Gastroesophageal sphincter (tissue), 4 donors: Measurements from ENCODE around the gene NDUFB5. TPM values are rescaled to one million over a fixed set of nuclear protein-coding genes. Genes with fewer than 3 reads are reported as not detected.
"Not testable (repeated sequence)": the region's sequence is repeated elsewhere in the genome, so short reads cannot be mapped to it uniquely, and the experiment has no call there.

Experiments used
- ATAC-seq: fragments of 150-250 bp; one replicate; pipeline ENCODE4 v1.9.1; 2016; ENCODE audit warnings: mild to moderate bottlenecking, moderate library complexity
- H3K27ac ChIP-seq, 4 donors: fragments of 200-600 bp; sonication (generic) in 3 of 4; 1 replicate in 3 of 4; 2 replicates in 1 of 4; pipeline ENCODE4 v1.5.1; 2016 to 2019
- H3K27me3 ChIP-seq: fragments of 200-600 bp; sonication (generic); one replicate; pipeline ENCODE4 v1.5.1; 2019
- H3K36me3 ChIP-seq, 2 donors: fragments of 200-600 bp; sonication (generic); one replicate each; pipeline ENCODE4 v1.5.1; 2019; ENCODE audit warnings: control low read depth in 1 of 2
- H3K4me1 ChIP-seq, 3 donors: fragments of 200-600 bp; sonication (generic); 1 replicate in 2 of 3; 2 replicates in 1 of 3; pipeline ENCODE4 v1.5.1; 2016 to 2019; ENCODE audit warnings: control low read depth in 2 of 3
- H3K4me3 ChIP-seq, 2 donors: fragments of 200-600 bp; sonication (generic); one replicate each; pipeline ENCODE4 v1.5.1; 2019; ENCODE audit warnings: mild to moderate bottlenecking in 1 of 2, moderate library complexity in 1 of 2
- H3K9me3 ChIP-seq, 3 donors: fragments of 200-600 bp; sonication (generic); one replicate each; pipeline ENCODE4 v1.5.1; 2017 to 2019; ENCODE audit warnings: control low read depth in 2 of 3
- CTCF ChIP-seq, 4 experiments: fragments of 200-600 bp in 2 of 4; fragments of 450-650 bp in 2 of 4; sonication (generic) in 1 of 4; IDR thresholded peaks; one replicate each; pipeline ENCODE4 v1.5.1; 2017 to 2019; ENCODE audit warnings: antibody characterized with exemption in 4 of 4, mild to moderate bottlenecking in 2 of 4, moderate library complexity in 2 of 4
- EP300 ChIP-seq: sonication (generic); formaldehyde crosslinking; IDR thresholded peaks from one replicate; pipeline ENCODE4 v1.6.1; 2017; ENCODE audit warnings: antibody characterized with exemption, mild to moderate bottlenecking
- POLR2A ChIP-seq, 2 donors: fragments of 450-650 bp; IDR thresholded peaks; one replicate each; pipeline ENCODE4 v1.6.1; 2017; ENCODE audit warnings: antibody characterized with exemption in 2 of 2, mild to moderate bottlenecking in 2 of 2, moderate library complexity in 1 of 2
- POLR2AphosphoS5 ChIP-seq: sonication (generic); formaldehyde crosslinking; IDR thresholded peaks from one replicate; pipeline ENCODE4 v1.6.1; 2017; ENCODE audit warnings: antibody characterized with exemption
- WGBS, 2 donors: methylation state at CpG; one replicate each; pipeline ENCODE4 v1.1.5; 2018; ENCODE audit warnings: low coverage in 1 of 2; 5-methylcytosine and 5-hydroxymethylcytosine counted together
- total RNA-seq, 4 donors: library from RNA; depleted of rRNA; stranded (reverse); fragments of >200 nt; gene quantifications; one replicate each; pipeline ENCODE4 v1.1.0, GENCODE V29; 2016

NDUFB5 gene
- total RNA-seq, 4 donors from 2014 or later: 73.6 to 137 (median 100) TPM

- TF ChIP-seq EP300: no peak
- no peak for TF ChIP-seq POLR2A (IDR thresholded peaks at IDR 0.05)
- TF ChIP-seq CTCF (IDR thresholded peaks at IDR 0.05): no peak
- TF ChIP-seq POLR2AphosphoS5: no peak
- no peaks in the 10 kb centered on the region for H3K27me3 ChIP-seq
- 90 to 100% methylated on average over 1 to 2 of the region's 2 CpGs for WGBS, 2 donors
- H3K4me3 ChIP-seq: no peak overlapping the region
- peaks cover 0 to 97% of the 10 kb centered on the region in 2 donors for H3K36me3 ChIP-seq
- H3K9me3 ChIP-seq: no peaks in the 10 kb centered on the region
- H3K27ac ChIP-seq: no peak overlapping the region
- ATAC-seq: no peak
- H3K4me1 ChIP-seq: no peaks in the 10 kb centered on the region
Observed at GRCh38 chr3:179622023-179622422, 17.4 kb downstream of the NDUFB5 start.

GRCh38 chr3:179624451-179624850 is 19.9 kb downstream of the NDUFB5 start:
- Histone ChIP-seq H3K27ac (no peak overlapping the region), H3K9me3 (no peaks in the 10 kb centered on the region), H3K4me1 (no peaks in the 10 kb centered on the region), H3K27me3 (no peaks in the 10 kb centered on the region), H3K4me3 (no peak overlapping the region), H3K36me3 (peaks cover 0 to 79% of the 10 kb centered on the region in 2 donors)
- TF ChIP-seq EP300 (no peak), POLR2A (IDR thresholded peaks at IDR 0.05) (no peak)
- ATAC-seq: no peak
- 66 to 71% methylated on average over 3 of the region's 3 CpGs for WGBS, 2 donors

GRCh38 chr3:179630753-179631451 is 26.3 kb downstream of the NDUFB5 start:
- Histone ChIP-seq H3K9me3 (no peaks in the 10 kb centered on the region), H3K4me3 (no peak overlapping the region), H3K36me3 (peaks cover 0 to 16% of the 10 kb centered on the region in 2 donors), H3K4me1 (no peaks in the 10 kb centered on the region), H3K27ac (no peak overlapping the region), H3K27me3 (no peaks in the 10 kb centered on the region)
- TF ChIP-seq POLR2AphosphoS5: no peak
- no peak for TF ChIP-seq CTCF (IDR thresholded peaks at IDR 0.05)
- TF ChIP-seq EP300: no peak
- no peak for TF ChIP-seq POLR2A (IDR thresholded peaks at IDR 0.05)
- WGBS, 2 donors: 78 to 79% methylated on average over 3 of the region's 3 CpGs
- ATAC-seq: no peak

GRCh38 chr3:179640469-179640868 is 35.9 kb downstream of the NDUFB5 start:
- Histone ChIP-seq H3K9me3 (no peaks in the 10 kb centered on the region), H3K36me3 (no peaks in the 10 kb centered on the region), H3K4me3 (no peak overlapping the region), H3K4me1 (no peaks in the 10 kb centered on the region), H3K27ac (no peak overlapping the region), H3K27me3 (no peaks in the 10 kb centered on the region)
- ATAC-seq: no peak
- TF ChIP-seq POLR2A (IDR thresholded peaks at IDR 0.05): no peak
- 80 to 89% methylated on average over 1 of the region's 1 CpG for WGBS, 2 donors

GRCh38 chr3:179642871-179643270 is 38.3 kb downstream of the NDUFB5 start:
- TF ChIP-seq EP300 (no peak), POLR2A (IDR thresholded peaks at IDR 0.05) (no peak), CTCF (IDR thresholded peaks at IDR 0.05) (no peak), POLR2AphosphoS5 (no peak)
- Histone ChIP-seq H3K27me3 (no peaks in the 10 kb centered on the region), H3K4me3 (no peak overlapping the region), H3K9me3 (no peaks in the 10 kb centered on the region), H3K27ac (no peak overlapping the region), H3K36me3 (no peaks in the 10 kb centered on the region), H3K4me1 (no peaks in the 10 kb centered on the region)
- ATAC-seq: no peak
- 93% methylated on average over 3 of the region's 3 CpGs; no CpG with 5 or more reads in 1 of the 2 donors for WGBS, 2 donors

GRCh38 chr3:179643837-179644236 is 39.2 kb downstream of the NDUFB5 start:
- H3K4me1 ChIP-seq, H3K4me3 ChIP-seq, H3K27me3 ChIP-seq, ATAC-seq, H3K9me3 ChIP-seq, H3K36me3 ChIP-seq, H3K27ac ChIP-seq: not testable (repeated sequence)
- 86 to 91% methylated on average over 3 of the region's 8 CpGs for WGBS, 2 donors
